Endothelial cell (in vitro differentiated cells): ENCODE measurements around the gene MMP14. TPM values are rescaled to one million over a fixed set of nuclear protein-coding genes. Genes with fewer than 3 reads are reported as not detected.
A peak's percentile ranks its signal among the peaks of the same experiment; 100 is the strongest.
"Not testable (repeated sequence)": the region's sequence is repeated elsewhere in the genome, so short reads cannot be mapped to it uniquely, and the experiment has no call there.

Experiments used
- DNase-seq: peaks from one replicate; pipeline ENCODE4 v3.0.0; 2021; ENCODE audit warnings: low spot score
- H3K27ac Mint-ChIP-seq: one replicate; pipeline ENCODE4 v1.8.0; 2021; ENCODE audit warnings: mixed read lengths, inconsistent platforms; ENCODE audit not compliant: unreplicated experiment
- H3K27me3 Mint-ChIP-seq: one replicate; pipeline ENCODE4 v1.8.0; 2021; ENCODE audit warnings: mild to moderate bottlenecking, moderate library complexity, mixed read lengths, inconsistent platforms; ENCODE audit not compliant: unreplicated experiment
- H3K36me3 Mint-ChIP-seq: one replicate; pipeline ENCODE4 v1.8.0; 2021; ENCODE audit warnings: mild to moderate bottlenecking, low read depth, mixed read lengths, inconsistent platforms; ENCODE audit not compliant: unreplicated experiment
- H3K4me1 Mint-ChIP-seq: one replicate; pipeline ENCODE4 v1.8.0; 2021; ENCODE audit warnings: mild to moderate bottlenecking, mixed read lengths, inconsistent platforms; ENCODE audit not compliant: unreplicated experiment
- H3K4me3 Mint-ChIP-seq: one replicate; pipeline ENCODE4 v1.8.0; 2021; ENCODE audit warnings: mild to moderate bottlenecking, mixed read lengths, inconsistent platforms; ENCODE audit not compliant: unreplicated experiment
- H3K9me3 Mint-ChIP-seq: one replicate; pipeline ENCODE4 v1.8.0; 2021; ENCODE audit warnings: mixed read lengths, inconsistent platforms; ENCODE audit not compliant: unreplicated experiment
- total RNA-seq: library from RNA; stranded (reverse); fragmentation: NEBNext Ultra II Directional; extraction: Animal tissue kit (Norgen Biotek cat#: 25700); gene quantifications from one replicate; pipeline ENCODE4 v1.2.1, GENCODE V29; 2021; ENCODE audit not compliant: unreplicated experiment
- TF ChIP-seq, protein P1 (sequence below): fragments of 200-600 bp; sonication (generic); IDR thresholded peaks from one replicate; pipeline ENCODE4 v1.5.0; 2021; ENCODE audit warnings: antibody characterized with exemption; ENCODE audit not compliant: unreplicated experiment

Gene MMP14
- total RNA-seq, 1 donor from 2014 or later, result 819 TPM

DNA sequence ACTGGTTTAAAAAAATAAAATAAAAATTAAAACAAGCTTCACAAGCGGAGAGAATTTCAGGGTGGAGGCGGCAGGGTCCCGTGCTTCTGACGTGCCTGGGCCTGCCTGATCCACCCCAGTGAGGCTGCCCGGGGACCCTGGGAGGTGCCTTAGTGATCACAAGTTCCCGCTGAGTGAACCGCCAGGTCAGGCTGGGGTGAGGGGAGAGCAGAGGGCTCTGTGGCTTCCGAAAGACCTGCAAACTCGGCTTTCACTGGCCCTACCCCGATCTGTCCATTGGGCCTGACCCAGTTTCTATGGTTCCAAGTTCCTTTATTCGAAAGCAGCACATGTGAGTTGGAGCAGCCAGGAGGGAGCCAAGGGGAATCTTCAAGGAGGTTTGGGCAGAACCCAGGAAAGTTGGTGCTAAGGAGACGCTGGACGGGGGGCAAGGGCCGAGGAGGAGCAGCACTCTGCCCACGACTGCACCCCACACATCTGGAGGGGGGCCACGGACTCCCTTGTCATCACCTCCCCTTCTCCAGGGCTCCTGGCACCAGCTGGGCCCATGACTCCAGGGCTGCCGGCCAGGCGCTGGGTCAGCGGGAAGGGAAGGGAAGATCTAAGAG, 12.9 kb downstream of the MMP14 start:
- TF ChIP-seq, protein P1, sequence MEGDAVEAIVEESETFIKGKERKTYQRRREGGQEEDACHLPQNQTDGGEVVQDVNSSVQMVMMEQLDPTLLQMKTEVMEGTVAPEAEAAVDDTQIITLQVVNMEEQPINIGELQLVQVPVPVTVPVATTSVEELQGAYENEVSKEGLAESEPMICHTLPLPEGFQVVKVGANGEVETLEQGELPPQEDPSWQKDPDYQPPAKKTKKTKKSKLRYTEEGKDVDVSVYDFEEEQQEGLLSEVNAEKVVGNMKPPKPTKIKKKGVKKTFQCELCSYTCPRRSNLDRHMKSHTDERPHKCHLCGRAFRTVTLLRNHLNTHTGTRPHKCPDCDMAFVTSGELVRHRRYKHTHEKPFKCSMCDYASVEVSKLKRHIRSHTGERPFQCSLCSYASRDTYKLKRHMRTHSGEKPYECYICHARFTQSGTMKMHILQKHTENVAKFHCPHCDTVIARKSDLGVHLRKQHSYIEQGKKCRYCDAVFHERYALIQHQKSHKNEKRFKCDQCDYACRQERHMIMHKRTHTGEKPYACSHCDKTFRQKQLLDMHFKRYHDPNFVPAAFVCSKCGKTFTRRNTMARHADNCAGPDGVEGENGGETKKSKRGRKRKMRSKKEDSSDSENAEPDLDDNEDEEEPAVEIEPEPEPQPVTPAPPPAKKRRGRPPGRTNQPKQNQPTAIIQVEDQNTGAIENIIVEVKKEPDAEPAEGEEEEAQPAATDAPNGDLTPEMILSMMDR, result no peak
- H3K27me3 Mint-ChIP-seq, result peaks cover 16% of the 10 kb centered on the region
- no peaks in the 10 kb centered on the region for H3K9me3 Mint-ChIP-seq
- H3K36me3 Mint-ChIP-seq, result peaks cover 19% of the 10 kb centered on the region
- peaks cover 42% of the 10 kb centered on the region for H3K4me1 Mint-ChIP-seq
- no peak for DNase-seq
- no peak overlapping the region for H3K4me3 Mint-ChIP-seq
- no peak overlapping the region for H3K27ac Mint-ChIP-seq

DNA sequence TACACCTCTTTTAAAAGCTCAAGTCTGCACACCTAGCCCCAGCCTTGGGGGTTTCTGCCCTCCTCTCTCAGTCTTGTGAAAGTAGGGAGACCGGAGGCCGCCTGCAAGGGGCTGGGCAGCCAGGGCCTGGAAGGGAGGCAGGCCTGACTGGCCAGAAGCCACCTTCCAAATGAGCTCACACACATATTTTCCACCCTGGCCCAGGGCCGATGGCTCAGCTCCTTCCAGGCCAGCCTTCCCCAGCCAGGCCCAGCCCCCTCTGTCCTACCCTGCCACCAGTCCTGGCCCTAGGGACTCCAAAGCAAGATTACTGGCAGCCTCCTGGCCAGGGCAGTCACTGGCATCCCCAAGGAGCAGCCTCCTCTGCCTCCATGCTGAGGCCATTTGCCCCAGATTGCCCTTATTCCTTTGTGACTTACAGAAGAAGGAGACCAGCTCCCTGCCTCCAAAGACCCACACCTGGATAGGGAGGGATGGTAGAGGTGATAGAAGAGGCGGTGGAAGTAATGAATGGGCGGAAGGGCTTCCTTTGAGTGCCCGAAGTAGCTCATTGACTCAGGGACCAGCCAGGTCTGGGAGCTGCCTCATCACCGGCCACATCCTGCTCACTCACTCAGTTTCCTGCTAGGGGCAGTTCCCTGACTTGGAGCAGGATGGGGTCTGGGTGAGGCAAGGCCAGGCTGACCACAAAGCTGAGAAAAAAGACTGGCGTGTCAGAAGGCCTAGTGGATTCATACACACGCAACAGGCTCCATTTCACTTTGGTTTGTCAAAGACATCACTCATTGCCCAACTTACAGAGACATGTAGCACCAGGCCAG, 14.8 kb downstream of the MMP14 start:
- no peak overlapping the region for H3K4me3 Mint-ChIP-seq
- TF ChIP-seq, protein P1, result no peak
- H3K4me1 Mint-ChIP-seq, result peaks cover 34% of the 10 kb centered on the region
- peak overlapping the region; percentile 89 for H3K27ac Mint-ChIP-seq
- peaks cover 3% of the 10 kb centered on the region for H3K36me3 Mint-ChIP-seq
- DNase-seq, result peak; percentile 48
- H3K27me3 Mint-ChIP-seq, result peaks cover 10% of the 10 kb centered on the region
- no peaks in the 10 kb centered on the region for H3K9me3 Mint-ChIP-seq

DNA sequence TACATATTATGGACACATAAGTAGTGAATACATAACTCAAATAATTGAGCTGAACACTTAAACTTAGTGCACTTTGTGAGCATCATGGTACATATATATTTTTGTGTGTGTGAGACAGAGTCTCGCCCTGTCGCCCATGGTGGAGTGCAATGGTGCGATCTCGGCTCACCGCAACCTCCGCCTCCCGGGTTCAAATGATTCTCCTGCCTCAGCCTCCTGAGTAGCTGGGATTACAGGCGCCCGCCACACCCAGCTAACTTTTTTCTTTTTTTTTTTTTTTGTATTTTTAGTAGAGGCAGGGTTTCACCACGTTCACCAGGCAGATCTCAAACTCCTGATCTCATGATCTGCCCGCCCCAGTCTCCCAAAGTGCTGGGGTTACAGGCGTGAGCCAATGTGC, 15.8 kb downstream of the MMP14 start:
- not testable (repeated sequence) for H3K36me3 Mint-ChIP-seq, DNase-seq, H3K4me3 Mint-ChIP-seq, H3K9me3 Mint-ChIP-seq, H3K27ac Mint-ChIP-seq
- Mint-ChIP-seq H3K4me1 (peaks cover 26% of the 10 kb centered on the region), H3K27me3 (peaks cover 10% of the 10 kb centered on the region)

DNA sequence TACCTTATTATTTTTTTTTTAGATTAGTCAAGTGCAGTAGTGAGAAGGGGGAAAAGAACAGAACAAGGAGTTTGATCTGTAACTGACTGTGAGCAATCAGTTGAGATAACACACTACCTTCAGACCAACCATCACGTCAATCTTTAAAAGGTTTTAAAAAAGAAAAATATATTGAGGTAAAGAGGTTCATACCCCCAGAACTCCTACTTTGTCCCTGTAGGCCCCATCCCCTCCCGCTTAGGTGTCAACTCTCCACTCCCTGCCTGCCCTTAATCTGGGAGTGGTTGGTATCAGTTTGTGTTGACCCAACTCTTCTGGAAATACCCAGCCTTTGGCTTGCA, 16.2 kb downstream of the MMP14 start:
- Mint-ChIP-seq H3K27ac (peak overlapping the region; percentile 48), H3K36me3 (no peaks in the 10 kb centered on the region), H3K9me3 (no peaks in the 10 kb centered on the region), H3K4me1 (peaks cover 25% of the 10 kb centered on the region), H3K4me3 (no peak overlapping the region), H3K27me3 (peaks cover 10% of the 10 kb centered on the region)
- no peak for DNase-seq
- TF ChIP-seq, protein P1, result no peak

DNA sequence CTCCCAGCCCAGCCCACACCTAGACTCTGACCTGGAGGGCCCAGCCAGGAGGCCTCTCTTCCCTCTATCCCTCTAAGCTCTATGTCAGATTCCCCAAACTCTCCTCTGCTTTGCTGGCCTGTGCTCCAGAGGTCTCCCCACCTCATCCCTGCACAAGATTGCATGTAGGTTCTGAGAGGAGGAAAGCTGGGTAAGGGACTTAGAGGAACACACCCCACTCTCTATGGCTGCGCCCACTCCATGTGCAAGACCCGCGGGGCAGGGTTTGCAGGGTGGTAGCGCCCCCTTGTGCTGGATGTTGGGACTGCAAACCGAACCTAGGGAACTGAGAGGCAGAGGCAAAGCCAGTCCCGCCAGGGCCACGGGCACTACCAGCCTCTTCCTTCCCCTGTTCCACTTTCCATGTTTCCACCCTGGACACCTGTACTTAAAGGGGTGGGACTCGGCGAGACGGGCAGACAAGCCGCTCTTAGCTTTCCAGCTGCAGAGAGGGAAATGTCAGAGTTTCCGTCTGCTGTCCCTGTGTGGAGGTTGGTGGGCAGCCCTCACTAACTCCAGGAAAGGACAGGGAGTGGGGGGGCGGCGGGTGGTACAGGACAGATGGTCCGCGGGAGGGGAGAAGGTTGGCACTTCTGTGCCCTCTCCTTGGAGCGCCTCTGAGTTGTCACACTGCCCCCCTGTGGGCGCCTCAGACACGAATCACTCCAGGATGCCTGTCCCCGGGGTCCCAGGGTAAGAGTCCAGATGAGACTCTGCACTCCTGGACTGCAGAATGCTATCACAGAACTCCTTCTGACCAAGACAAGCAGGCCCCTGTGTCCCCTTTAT, 16.8 kb downstream of the MMP14 start:
- peaks cover 19% of the 10 kb centered on the region for H3K4me1 Mint-ChIP-seq

DNA sequence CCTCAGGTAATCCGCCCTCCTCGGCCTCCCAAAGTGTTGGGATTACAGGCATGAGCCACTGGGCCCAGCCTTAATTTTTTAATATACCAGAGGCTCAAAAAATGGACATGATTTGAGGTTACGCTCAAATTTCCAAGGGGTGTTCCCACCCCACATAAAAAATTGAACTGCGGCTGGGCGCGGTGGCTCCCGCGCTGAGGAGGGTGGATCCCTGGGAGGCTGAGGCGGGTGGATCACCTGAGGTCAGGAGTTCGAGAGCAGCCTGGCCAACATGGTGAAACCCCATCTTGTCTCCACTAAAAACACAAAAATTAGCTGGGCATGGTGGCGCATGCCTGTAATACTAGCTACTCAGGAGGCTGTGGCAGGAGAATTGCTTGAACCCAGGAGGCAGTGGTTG, 17.9 kb downstream of the MMP14 start:
- H3K4me1 Mint-ChIP-seq, result peaks cover 13% of the 10 kb centered on the region
- not testable (repeated sequence) for H3K27me3 Mint-ChIP-seq, H3K27ac Mint-ChIP-seq, DNase-seq, H3K4me3 Mint-ChIP-seq, H3K36me3 Mint-ChIP-seq, H3K9me3 Mint-ChIP-seq

More for the DNA sequence above, 16.8 kb downstream of the MMP14 start:
- peak overlapping the region; percentile 48 for H3K27ac Mint-ChIP-seq
- H3K4me3 Mint-ChIP-seq, result peak overlapping the region; percentile 71
- no peaks in the 10 kb centered on the region for H3K36me3 Mint-ChIP-seq
- no peaks in the 10 kb centered on the region for H3K9me3 Mint-ChIP-seq
- TF ChIP-seq, protein P1, result peak; percentile 94
- DNase-seq, result peak; percentile 96
- H3K27me3 Mint-ChIP-seq, result peaks cover 8% of the 10 kb centered on the region
